Thoracic aorta (tissue), 2 donors: ENCODE measurements around the gene CEP68. TPM values are rescaled to one million over a fixed set of nuclear protein-coding genes. Genes with fewer than 3 reads are reported as not detected.

Experiments
- ATAC-seq: fragments of 150-250 bp; one replicate; pipeline ENCODE4 v1.8.0; 2017; ENCODE audit warnings: low read depth; ENCODE audit not compliant: insufficient number of reproducible peaks, low FRiP score
- DNase-seq: peaks from one replicate; pipeline ENCODE4 v3.0.0-alpha.2; 2020; ENCODE audit warnings: low spot score
- H3K27ac ChIP-seq, 2 donors: fragments of 200-600 bp; sonication (generic); 1 replicate in 1 of 2; 2 replicates in 1 of 2; pipeline ENCODE4 v1.5.1; 2016; ENCODE audit warnings: mild to moderate bottlenecking in 2 of 2, moderate library complexity in 2 of 2
- H3K27me3 ChIP-seq: fragments of 200-600 bp; sonication (generic); replicated peaks from 2 replicates; pipeline ENCODE4 v1.6.0; 2016; ENCODE audit warnings: mild to moderate bottlenecking; ENCODE audit not compliant: insufficient read depth
- H3K36me3 ChIP-seq: fragments of 200-600 bp; sonication (generic); one replicate; pipeline ENCODE4 v1.5.1; 2016
- H3K4me1 ChIP-seq, 2 donors: fragments of 200-600 bp; sonication (generic); 1 replicate in 1 of 2; 2 replicates in 1 of 2; pipeline versions ENCODE4 v1.5.1 to v1.6.0; 2016; ENCODE audit warnings: low read depth in 2 of 2, mild to moderate bottlenecking in 1 of 2; ENCODE audit not compliant: control insufficient read depth in 1 of 2
- H3K4me3 ChIP-seq: fragments of 200-600 bp; sonication (generic); 2 replicates; pipeline ENCODE4 v1.5.1; 2016; ENCODE audit warnings: mild to moderate bottlenecking
- H3K9me3 ChIP-seq: fragments of 200-600 bp; sonication (generic); 2 replicates; pipeline ENCODE4 v1.5.1; 2016
- CTCF ChIP-seq: fragments of 200-600 bp; sonication (generic); IDR thresholded peaks from one replicate; pipeline ENCODE4 v1.5.1; 2019; ENCODE audit warnings: antibody characterized with exemption
- total RNA-seq, 2 donors: library from RNA; depleted of rRNA; stranded (reverse); fragments of >200 nt; gene quantifications; one replicate each; pipeline versions ENCODE4 v1.1.0 to v1.2.3, GENCODE V29; 2016

The CEP68 gene
- total RNA-seq, 2 donors from 2014 or later, result 28.8 to 31.3 TPM

GRCh38 chr2:65054749-65055421 is 1.3 kb upstream of the CEP68 start:
- DNase-seq, result no peak
- H3K36me3 ChIP-seq, result no peaks in the 10 kb centered on the region
- no peak overlapping the region for H3K27ac ChIP-seq
- peak overlapping the region; percentile 89 for H3K4me3 ChIP-seq
- no peaks in the 10 kb centered on the region for H3K27me3 ChIP-seq
- no peak for ATAC-seq
- no peak for TF ChIP-seq CTCF
- H3K9me3 ChIP-seq, result no peaks in the 10 kb centered on the region
- H3K4me1 ChIP-seq, result peaks cover 9 to 32% of the 10 kb centered on the region in 2 donors

GRCh38 chr2:65055422-65056214 is 598 bp upstream of the CEP68 start:
- ATAC-seq (peak; percentile 10), DNase-seq (no peak)
- H3K9me3 ChIP-seq, result no peaks in the 10 kb centered on the region
- peak overlapping the region; percentile 89 for H3K4me3 ChIP-seq
- H3K27me3 ChIP-seq, result no peaks in the 10 kb centered on the region
- H3K27ac ChIP-seq, result peak overlapping the region; percentile 29 to 80
- peaks cover 9 to 33% of the 10 kb centered on the region in 2 donors for H3K4me1 ChIP-seq
- no peaks in the 10 kb centered on the region for H3K36me3 ChIP-seq
- TF ChIP-seq CTCF, result no peak

GRCh38 chr2:65057054-65057375 is 799 bp downstream of the CEP68 start:
- DNase-seq (no peak), ATAC-seq (no peak)
- H3K27me3 ChIP-seq, result no peaks in the 10 kb centered on the region
- TF ChIP-seq CTCF, result no peak
- H3K4me1 ChIP-seq, result peaks cover 9 to 44% of the 10 kb centered on the region in 2 donors
- H3K27ac ChIP-seq, result peak overlapping the region; percentile 71 to 80
- no peaks in the 10 kb centered on the region for H3K36me3 ChIP-seq
- H3K4me3 ChIP-seq, result peak overlapping the region; percentile 89
- H3K9me3 ChIP-seq, result no peaks in the 10 kb centered on the region

GRCh38 chr2:65057391-65058052 is 1.3 kb downstream of the CEP68 start:
- no peak for TF ChIP-seq CTCF
- DNase-seq (no peak), ATAC-seq (no peak)
- no peaks in the 10 kb centered on the region for H3K36me3 ChIP-seq
- peak overlapping the region; percentile 89 for H3K4me3 ChIP-seq
- H3K27ac ChIP-seq, result peak overlapping the region in 1 of 2 donors; percentile 71
- H3K4me1 ChIP-seq, result peaks cover 9 to 44% of the 10 kb centered on the region in 2 donors
- H3K27me3 ChIP-seq, result no peaks in the 10 kb centered on the region
- H3K9me3 ChIP-seq, result no peaks in the 10 kb centered on the region

- no peak for DNase-seq
- Histone ChIP-seq H3K4me1 (peaks cover 11 to 56% of the 10 kb centered on the region in 2 donors), H3K36me3 (no peaks in the 10 kb centered on the region), H3K9me3 (no peaks in the 10 kb centered on the region), H3K27me3 (no peaks in the 10 kb centered on the region), H3K27ac (no peak overlapping the region), H3K4me3 (no peak overlapping the region)
- no peak for ATAC-seq
- no peak for TF ChIP-seq CTCF
Measured at GRCh38 chr2:65059071-65059470, 2.9 kb downstream of the CEP68 start.
